GM20431 (cell line): Measurements from ENCODE around the gene PTPRJ.

Experiments used
- in situ Hi-C: fragments of 300-500 bp; cut with MseI, MboI; formaldehyde crosslinking; loops from one replicate; pipeline ENCODE4 v1.15.0; 2020; ENCODE audit warnings: low sequenced_read_pairs; ENCODE audit not compliant: unreplicated experiment

PTPRJ gene

DNA sequence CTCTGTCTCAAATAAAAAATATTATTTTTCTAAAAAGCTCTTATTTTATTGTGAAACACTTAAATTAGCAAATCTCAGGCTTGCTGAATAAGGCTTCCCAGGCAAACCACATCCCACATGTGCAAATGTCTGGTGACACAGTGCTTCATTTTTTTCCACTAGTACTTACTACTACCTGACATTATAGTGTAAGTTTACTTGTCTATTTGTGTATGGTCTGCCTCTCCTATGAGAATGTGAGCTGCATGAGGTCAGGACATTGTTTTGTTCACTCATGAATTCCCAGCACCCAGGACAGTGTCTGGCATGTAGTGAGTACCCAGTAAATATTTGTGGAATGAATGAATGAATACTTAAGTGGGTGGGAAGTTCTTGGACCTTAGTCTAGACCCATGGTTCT, 103.1 kb downstream of the PTPRJ start:
- in situ Hi-C loops = no loop called here

DNA sequence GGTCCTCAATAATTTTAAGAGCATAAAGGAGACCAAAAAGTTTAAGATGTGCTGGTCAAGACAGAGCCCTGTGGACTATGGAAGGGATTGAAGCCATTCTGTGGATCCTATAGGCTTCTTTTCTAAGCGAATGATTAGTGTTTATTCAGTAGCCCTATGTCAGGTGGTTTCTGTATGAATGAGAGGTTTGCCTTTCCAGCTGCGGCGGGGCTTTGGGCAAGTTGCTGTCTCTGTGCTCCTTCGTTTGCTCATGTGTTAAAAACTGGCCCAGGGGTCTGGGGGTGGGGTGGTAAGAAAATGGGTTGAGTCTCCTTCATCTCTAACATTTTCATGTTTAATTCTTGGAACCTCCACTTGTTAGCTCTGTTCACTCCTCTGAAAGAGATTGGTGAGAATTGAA, 105.3 kb downstream of the PTPRJ start:
- in situ Hi-C loops = no loop called here

DNA sequence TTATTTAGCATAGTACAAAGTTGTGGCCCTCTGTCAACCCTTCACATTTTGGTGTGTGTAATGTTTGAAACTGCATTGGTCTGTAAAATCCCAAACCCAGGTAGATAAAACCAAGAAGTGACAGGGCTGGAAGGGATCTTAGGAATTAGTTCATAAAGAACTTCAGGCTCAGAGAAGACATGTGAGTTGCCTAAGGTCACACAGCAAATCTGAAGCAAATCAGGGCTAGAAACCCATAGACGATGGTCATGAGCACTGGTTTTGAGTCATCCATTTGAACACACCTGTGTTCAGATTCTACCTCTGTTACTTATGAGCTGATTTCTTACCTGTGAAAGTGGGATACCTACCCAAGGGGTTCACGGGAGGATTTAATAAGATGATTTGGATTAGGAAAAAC, 107.1 kb downstream of the PTPRJ start:
- in situ Hi-C loops = no loop called here

DNA sequence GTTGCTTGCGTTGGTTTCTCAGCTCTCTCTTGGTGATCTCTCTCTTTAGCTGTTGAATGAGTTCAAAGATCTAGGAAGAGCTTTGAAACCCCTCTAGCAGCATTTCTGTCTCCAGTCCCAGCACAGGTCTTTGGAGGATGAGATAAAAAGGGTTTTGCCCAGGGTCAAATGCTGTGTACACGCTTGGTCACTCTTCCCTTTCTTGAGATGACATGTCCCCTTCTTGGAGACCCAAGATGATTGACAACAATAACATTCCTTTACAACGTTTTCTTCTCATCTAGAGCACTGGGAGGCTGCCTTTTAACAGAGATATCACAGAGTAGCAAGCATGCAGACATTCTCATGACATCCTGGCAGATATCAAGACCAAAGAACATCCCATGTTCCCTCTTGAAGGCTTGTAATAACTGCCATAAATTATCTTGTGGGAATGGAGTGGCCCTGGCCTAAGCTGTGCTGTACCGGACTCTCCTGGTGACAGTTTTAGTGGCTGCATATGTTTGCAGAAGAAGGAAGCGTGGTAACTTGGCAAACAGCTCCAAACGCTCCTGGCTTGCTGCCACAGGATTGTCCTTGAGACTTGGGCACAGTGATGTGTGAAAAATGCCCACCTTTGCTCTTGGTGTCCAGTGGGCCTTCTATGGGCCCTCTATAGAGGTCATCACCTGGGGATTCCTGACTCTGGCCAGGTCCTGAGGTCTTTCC, 107.8 kb downstream of the PTPRJ start:
- in situ Hi-C loops = no loop called here

DNA sequence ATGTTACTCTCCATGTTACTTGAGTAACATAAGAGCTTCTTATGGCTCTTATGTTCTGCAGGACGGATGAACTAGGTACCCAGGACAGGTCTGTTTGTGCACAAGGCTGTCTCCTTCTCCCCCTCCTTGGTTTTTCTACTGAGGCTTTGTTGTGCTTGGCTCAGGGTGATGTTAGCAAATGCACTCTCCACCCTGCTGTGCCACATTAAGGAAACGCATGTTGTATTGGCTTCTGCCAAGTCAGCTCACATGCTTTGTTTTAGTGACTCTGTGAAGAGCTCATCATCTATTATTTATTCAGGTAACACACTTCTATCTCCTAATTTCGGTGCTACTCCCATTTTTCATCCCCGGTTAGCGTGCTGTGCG, 108.3 kb downstream of the PTPRJ start:
- in situ Hi-C loops = no loop called here

DNA sequence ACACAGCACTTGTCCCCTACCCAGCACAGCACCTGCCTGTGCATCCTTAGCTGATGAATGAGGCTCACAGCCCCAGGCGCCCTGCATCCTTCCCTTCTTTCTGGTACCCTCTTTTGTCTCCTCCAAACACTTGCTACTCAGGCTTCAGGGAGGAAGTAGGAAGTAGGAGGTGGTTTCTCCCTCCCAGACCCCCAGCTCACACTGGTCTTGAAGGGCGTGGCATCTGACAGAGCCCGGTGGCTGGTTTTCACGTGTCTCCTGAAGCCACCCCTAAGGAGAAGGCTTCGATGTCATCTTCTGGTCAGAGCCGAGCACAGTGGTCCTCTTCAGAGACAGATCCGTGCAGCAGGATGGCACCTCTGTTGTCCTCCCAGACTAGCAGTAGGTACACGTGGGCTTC, 109.8 kb downstream of the PTPRJ start:
- in situ Hi-C loops = no loop called here

DNA sequence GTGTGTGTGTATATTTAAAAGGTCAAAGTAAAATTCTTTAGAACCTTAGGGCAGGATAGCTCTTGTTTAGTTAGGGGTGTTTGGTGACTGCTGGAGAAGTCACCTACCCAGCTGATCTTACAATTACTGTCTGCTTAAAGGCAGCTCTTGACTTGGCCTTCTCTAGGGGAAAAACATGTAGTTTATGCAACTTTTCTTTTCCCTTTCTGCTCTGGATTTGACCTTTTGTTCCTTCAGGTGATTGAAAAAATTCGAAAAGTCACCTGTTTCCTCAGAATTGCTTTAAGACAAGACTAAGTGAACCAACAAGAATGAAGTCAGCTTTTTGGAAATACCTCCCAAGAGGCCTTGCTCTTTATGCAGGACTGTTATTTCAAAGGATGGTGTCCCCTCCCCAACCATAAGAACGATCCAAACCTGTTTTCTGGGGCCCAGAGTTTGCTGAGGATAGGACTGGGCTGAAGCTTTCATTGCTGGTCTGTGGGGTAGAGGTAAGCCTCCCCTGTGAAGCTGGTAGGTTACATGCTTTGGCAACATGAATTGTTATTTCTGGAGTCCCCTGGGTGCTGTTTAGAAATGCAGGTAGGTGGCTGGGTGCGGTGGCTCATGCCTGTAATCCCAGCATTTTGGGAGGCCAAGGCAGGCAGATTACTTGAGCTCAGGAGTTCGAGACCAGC, 111.2 kb downstream of the PTPRJ start:
- in situ Hi-C loops = no loop called here

DNA sequence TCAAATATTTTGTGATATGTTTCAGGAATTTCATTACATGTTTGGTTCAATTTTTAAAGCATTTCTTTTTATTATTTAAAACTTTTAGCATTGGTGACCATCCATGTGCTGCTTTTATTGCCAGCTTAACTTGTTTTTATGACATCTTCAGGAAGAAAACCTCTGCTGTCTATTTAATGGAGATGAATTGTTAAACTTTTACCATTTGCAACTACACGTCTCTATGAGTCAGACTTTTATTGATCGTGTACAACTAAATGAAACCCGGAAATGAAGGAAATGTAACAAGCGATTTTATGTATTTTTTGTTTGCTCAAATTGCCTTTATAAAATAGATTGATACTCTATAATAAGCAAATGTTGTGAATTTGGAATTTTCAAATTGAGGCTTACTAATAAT, 113.0 kb downstream of the PTPRJ start:
- in situ Hi-C loops = no loop called here

DNA sequence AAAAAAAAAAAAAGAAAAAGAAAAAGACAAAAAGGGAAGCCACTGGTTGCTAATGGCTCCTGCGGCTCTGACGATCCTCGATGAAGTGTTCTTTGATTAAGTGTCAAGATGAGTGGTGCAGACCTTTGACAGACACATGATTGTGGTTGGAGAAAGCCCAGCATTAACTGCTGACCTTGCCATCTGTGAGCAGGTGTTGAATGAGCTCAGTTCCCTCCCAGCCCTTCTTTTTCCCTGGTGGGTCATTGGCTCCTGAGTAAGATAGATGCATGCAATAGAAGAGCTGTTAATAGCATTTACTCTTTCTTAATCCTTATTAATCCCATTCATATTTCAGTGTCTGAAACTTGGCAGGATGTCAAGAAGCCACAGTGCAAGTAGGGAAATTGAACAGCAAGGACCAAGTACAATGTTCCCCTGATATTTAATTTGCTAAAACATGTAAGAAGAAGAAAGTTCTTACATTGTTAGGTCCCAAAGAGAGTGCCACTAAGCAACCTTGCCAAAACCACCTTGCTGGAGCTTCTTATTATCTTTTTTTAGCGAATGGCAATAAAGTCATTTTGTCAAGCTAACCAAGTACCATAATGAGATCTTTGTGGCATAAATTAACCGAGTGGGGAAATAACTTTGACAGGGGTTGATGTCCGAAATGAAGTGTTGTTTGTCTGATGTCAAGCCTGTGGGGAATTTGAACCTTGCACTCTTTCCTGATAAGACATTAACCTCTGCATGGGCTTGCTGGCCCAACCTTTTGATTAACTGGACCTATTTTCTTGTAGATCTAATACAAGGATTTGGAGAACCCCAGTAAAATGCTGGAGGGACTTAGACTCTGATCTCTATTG, 113.7 kb downstream of the PTPRJ start:
- in situ Hi-C loops = no loop called here

DNA sequence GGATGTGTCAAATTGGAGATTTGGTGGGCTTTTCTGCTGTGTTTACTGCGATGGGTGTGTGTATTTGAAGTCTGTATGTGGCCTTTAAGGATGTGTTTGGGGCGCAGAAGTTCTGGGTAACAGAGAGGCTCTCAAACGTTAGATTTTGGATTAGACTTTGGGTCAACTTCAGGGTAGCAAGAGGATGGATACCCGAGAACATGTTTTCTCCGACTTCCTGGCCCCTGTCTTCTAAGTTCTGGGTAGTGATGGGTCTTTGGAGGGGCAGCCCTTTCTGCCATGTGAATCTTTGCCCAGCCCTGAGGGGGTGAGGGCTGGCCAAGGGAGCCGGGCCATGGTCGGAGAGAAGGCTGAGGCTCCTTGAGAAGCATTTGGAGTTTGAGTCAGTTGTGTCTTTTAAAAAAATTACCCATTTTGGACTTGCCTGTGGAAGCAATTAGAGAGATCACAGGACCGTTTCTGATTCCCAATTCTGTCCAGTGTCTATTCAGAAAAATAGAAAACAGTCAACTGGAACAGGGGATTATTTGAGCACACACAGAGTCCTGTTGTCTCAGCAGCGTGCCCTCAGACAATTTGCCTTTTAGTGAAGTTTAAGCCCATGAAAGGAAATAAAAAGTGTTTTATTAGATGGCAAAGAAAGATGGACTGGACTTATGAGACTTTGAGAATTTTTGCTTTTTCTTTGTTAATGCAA, 114.4 kb downstream of the PTPRJ start:
- in situ Hi-C loops = no loop called here

DNA sequence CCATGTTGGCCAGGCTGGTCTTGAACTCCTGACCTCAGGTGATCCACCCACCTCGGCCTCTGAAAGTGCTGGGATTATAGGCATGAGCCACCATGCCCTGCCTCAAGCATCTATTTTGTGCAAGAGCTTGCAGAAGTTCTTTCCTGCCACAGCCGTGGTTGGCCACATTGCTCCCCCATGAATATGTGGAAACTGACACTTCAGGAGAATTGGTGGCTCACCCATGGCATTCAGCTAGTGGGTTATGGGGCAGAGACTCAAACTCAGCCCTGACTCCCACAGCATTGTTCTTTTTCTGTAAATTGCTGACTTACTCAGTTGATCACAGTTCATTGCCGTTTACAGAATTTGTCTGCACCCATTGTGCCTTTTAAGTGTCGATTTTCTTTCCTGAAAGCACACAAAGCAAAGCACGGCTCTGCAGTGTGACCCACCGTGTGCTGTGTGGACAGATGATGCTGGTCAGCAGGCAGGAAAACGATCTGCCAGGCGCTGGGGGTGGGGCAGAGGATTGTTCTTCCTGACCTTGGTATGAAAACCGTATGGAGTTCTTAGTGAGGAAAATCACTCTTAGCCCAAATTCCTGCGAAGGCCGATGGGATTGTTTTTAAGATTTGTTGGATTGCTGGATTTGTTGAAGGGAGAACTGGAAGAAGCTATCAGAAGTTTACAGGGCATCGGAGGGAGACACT, 115.6 kb downstream of the PTPRJ start:
- in situ Hi-C loops = no loop called here

DNA sequence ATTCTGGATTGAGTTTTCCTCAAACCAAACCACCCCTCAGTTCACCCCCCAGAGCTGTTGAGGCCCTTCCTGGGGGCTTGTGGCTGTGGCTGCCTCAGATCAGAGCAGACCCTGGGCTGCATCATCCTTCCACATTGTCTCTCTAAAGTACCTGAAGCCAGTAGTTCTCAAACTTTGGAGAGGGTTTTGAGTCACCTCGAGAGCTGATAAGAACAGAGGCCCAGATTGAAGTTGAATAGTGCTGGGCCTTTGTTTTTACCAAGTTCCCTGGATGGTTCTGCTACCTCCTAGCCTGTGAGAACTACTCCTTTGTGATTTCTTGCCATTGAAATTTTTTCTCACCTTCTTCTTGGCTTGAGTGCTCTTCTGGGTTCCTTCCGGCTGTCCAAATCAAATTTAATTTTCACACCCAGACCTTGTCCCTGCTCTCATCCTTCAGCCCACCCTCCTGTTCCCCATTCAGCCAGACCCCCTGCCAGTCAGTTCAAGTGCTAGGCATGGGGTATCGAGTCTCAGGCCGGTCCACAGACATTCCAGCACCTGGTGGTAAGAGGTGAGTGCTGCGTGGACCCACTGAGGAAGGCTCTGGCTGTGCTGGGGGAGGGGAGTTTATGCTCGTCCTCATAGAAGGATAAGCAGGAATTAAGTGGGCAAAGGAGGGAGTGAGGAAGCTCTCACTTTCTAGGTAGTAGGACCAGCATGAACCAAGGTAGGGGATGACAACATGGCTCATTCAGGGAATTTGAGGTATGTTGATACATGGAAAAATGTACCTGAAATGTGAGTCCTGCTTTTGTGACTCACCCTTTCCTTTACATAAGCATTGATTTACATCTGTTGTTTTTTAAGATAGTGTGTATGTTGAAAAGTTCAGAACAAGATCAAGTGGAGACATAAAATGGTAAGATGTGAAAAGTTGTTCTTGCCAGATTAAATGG, 116.5 kb downstream of the PTPRJ start:
- in situ Hi-C loops = no loop called here

DNA sequence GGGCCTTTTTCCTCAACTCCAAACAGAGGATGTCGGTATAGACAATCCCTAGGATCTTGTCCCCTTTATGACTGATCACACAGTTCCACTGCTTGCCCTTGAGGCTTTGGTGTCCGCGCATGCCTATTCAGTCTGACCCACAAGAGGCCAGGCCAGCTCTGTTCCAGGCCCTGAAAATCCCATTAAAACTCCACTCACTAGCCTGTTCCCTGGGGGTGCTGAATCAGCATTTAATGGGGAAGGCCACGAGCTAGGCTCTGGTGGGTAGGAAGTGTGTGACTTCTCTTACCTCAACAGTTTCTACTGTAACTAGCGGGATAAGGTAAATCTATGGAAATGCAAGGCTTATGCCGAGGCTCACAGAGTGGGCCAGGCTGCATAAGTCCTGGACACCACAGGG, 117.7 kb downstream of the PTPRJ start:
- in situ Hi-C loops = no loop called here

DNA sequence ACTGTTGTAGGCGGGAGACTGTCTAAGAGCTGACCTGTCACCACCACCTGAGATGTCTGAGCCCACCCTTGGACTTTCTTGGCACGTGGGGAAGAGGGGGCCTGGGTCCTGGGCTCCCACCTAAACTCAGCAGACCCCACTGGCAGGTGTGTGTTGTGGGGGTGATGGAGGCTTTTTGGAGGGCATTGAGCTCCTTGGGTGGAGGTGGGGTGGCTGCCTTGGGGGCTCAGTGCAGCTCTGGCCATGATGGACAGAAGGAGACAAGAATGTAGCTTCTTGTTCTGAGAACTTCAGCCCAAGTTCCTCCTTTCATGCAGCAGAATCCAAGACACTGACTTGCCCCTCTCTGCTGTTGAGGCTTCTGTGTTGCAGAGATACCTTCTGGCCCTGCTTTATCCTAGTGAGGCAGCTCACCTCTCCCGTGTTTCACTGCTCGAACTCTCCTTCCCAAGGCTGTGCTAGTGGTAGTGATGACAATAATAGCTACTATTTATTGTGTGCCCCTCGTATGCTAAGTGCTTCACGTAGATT, 119.6 kb downstream of the PTPRJ start:
- in situ Hi-C loops = loop anchor here (10.0 kb wide), 1 partner anchor 165 kb away; no protein-coding TSS in a partner anchor

DNA sequence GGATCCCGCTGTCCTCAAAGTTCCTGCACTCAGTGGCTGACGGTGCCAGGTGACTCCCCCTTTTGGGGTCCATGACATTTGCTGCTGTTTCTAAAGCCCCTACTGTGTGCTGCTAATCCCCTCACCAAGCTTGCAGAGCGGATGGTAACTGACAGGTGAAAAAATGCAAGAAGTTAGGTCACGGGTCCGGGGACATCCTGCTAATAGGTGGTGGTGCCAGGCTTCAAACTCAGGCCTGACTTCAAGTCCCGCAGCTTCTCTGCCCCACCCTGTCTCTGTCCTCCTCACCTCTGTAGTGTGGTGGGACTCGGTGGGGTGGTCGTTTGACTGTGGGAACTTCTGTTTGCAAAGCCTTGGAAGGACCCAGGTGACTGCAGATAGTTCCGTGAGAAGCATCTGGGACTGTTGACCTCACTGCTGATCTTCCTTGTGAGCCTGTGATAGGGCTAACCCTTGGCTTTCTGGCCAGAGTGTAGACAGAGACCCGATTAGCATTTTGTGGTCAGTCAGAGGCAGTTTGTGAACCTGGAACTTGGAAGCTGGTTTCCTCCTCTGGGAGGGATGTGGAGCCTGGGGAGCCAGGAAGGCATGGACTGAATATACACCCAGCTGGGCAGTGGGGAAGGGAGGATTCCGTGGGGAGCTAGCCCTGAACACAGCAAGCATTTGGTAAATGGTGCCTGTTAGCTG, 120.8 kb downstream of the PTPRJ start:
- in situ Hi-C loops = loop anchor here (10.0 kb wide), 1 partner anchor 166 kb away; no protein-coding TSS in a partner anchor

DNA sequence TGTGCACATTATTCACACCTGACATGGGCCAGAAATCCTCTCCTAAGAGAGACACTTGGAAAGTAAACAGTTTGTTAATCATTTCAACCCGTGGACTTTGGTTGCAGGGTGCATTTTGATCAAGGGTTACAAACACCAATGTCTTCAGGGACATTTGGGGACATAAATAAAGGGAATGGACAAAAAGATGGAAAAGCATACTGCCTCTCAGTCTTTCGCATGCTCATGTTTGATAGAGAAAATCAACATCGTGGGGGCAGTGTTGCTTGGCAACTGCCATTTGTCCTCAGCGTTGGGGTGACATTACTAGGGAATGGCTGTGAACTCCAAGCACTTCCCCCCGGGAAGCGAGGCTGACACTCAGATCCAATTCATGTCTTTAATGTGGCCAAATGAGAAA, 121.6 kb downstream of the PTPRJ start:
- in situ Hi-C loops = loop anchor here (10.0 kb wide), 1 partner anchor 167 kb away; no protein-coding TSS in a partner anchor

DNA sequence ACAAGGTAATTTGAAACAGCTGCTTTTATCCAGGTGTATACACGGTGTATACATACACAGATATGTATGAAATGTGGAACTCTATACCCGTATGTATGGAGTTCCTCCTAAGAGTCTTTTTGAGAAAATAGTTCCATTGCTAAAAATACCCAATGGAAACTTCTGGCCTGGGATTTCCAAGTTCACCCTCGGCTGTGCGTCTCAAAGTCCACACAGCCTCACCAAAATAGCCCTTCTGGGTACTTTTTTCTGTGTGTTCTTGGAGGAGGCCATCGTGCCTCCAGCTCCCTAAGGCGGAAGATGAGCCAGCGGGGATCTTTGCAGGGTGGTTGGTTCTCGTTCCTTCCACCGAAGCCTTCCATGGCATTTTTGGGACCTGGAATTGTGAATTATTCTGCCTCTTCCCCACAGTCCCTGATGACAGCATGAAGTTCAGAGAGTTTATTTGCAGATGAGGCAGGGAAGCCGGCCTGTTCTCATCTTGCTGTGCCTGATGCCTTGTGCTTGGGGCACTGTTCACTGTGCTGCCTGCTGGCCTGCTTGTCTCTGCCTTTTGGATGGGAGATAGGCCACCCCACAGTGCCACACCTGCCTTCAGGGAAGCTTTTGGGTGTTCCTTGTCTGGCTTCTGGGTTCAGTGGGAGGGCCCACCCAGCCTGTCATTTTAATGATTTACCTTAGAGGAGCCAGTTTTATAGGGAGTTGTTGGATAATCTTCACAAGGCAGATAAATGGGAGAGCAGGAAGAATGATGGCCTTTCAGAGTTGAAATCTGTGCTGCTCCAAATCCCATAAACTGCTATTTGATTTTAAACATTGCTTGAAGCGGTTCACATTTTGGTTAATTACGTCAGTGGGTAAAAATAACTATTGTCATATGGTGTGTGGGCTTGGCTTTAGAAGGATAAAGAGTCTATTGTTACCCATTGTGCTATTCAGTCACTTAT, 123.5 kb downstream of the PTPRJ start:
- in situ Hi-C loops = loop anchor here (10.0 kb wide), 1 partner anchor 169 kb away; no protein-coding TSS in a partner anchor
